AML-193 (cell line): ENCODE data around the gene SFMBT2.

Experiments
- DNase-seq, 2 experiments: peaks; one replicate each; lab custom pipeline; 2025; lab: John Stamatoyannopoulos, UW

SFMBT2 gene

DNA sequence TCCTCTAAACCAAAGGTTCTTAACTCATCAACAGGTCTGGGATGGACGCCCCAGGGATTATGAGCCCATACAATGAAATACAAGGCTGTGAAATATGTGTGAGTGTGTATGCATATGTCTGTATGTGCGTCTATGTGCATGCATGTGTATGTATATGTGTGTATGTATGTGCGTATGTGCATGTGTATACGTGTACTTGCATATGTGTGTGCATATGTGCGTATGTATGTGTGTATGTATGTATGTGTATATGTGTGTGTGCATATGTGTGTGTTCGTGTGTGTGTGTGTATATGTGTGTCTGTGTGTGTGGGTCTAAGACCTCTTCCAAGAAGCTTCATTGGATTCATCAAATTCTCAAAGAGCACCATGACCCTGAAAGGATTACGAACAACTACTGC is 112.3 kb downstream of the SFMBT2 start:
- DNase-seq: no peak

DNA sequence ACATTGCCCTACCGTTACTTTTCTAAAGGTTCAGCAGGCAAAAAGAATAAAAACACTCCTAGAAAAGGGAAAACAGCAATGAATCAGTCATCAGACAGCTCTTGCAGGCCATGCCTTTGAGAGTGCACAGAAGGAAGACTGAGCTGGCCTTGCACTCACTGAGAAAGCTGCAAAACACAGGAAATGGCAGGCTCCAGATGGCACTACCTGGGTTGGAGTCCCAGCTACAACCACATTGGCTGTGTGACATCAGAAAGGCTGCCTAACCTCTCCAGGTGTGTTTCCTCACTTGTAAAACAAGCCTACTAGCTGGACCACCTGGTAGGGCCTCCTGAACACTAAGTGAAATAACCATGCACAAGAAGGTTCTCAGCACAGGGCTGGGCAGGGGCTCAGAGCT is 113.7 kb downstream of the SFMBT2 start:
- DNase-seq: no peak

DNA sequence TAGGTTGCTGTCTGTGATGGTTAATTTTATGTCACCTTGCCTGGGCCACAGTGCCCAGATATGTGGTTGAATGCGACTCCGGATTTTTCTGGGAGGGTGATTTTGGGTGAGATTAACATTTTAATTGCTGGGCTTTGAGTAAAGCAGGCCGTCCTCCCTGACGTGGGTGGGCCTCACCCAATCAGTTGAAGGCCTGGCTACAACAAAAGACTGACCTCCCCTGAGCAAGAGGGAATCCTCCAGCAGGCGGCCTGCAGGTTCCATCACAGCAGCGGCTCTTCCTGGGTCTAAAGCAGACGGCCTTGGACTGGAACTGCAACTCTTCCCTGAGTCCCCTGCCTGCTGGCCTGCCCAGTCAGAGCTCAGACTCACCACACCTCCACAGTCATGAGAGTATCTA is 114.2 kb downstream of the SFMBT2 start:
- no peak for DNase-seq

- DNase-seq: no peak
Measured at GRCh38 chr10:7296076-7296475, 114.8 kb downstream of the SFMBT2 start.

GRCh38 chr10:7293378-7293920 is 117.4 kb downstream of the SFMBT2 start:
- DNase-seq: no peak

GRCh38 chr10:7291487-7292270 is 119.2 kb downstream of the SFMBT2 start:
- no peak for DNase-seq

DNA sequence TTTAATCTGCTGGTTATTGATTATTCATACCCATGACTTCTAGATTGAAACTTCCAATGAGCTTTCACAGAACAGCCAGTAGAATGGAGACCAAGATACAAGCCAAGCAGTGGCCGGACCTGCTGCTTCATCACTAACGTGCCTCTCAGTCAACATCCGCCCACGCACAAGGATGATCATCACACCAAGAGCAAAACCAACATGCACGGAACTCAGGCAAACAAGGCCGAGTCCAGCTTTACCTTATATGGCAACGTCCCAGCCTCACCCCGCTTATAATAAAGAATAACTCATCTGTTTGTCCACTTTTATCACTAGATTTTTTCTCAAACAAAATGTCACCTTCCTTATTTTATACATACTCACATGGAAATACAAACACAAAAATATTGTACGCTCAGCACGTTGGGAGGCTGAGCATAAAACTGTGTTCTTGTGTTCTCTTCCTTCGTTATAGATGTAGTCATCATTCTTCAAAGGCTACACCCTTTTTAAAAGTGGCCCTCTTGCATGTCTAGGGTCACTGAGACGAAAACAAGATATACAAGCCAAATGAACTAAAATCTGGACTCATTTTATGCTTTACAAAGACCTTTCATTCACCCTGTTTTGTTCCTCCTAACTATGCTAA is 122.7 kb downstream of the SFMBT2 start:
- no peak for DNase-seq

DNA sequence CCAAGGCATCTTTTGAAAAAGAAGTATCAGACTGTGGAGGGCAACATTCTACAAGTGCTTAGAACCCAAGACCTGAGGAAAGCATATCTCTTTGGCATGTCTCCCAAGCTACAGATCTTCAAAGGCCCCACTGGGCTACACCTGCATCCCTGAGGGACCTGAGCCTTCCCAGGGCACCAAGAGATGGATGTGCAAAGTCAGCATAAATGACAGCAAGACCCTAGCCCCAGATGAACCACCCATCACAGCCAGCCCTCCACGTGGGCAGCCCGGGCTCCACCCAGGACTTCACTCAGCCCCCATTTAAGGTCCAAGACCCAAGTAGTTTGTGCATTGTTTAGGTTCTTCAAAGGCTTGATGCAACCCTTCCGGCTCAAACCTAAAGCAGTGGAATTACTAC is 123.5 kb downstream of the SFMBT2 start:
- no peak for DNase-seq

DNA sequence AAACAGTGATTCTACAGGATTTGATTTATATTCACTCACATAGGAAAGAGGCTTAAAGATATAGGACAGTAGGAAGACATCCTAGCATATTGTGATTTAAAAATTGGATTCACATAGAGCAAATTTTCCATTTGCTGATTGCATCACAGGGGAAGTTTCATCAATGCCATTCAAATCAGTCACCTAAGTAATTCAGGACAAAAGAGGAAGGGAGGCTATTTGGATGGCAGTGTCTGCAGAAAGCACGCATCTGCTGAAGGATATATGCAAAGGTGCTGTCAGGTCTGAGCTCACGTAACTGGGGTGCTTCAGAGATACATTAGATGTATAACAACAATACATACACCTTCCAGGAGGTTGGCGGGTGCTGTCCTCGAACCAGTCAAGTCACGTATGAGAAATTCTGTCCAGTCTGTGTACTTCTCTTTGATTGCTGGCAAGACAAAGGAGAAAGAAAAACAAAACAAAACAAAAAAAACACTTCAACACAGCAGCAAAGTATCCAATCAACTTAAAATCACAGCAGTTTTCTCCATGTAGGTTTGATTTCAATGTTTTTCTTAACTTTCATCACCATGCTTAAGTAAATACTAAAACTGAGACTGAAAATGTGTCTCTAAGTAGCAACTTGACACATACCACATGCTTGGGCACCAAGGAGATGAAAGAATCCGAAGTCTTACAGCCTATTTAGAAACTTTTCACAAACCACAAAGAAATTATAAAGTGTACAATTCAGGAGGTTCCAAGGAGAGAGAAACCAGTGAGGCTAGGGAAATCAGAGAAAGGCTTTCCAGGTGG is 125.1 kb downstream of the SFMBT2 start:
- peak in 1 of 2 experiments; percentile 1 for DNase-seq

DNA sequence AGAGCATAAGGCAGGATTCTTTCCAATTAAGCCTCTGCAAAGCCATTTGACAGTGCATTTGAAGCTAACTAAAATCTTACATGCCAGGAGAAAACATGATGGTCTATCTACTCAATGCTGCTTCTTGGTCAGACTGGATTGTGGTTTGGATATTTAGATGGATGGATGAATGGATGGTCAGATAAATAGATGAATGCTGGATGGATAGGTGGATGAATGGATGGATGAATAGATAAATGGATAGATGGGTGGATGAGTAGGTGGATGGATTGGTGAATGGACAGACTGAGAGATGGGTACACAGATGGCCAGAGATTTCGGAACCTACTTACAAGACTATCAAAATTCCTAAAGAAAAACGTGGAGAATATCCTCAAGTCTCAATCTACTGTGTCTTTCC is 127.6 kb downstream of the SFMBT2 start:
- DNase-seq: no peak

DNA sequence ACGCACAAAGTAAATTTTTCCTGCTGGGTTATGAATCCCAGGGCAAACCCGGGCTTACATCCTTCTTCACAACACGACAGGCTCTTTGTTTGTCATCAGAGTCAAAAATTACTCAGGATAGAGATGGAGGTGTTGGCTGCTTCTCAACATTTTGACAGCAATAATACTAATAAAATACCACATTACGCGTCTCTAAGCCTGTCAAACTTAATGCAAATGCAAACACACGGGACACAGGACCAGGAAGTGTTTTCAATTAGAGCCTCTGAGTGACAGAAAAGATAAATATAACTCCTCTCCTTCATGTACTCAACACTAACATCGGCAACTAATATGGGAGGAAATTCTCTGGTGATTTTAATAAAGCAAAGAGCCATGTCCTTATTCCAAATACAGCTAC is 128.4 kb downstream of the SFMBT2 start:
- DNase-seq: no peak

GRCh38 chr10:7281429-7281828 is 129.4 kb downstream of the SFMBT2 start:
- no peak for DNase-seq

GRCh38 chr10:7279303-7279702 is 131.5 kb downstream of the SFMBT2 start:
- no peak for DNase-seq

DNA sequence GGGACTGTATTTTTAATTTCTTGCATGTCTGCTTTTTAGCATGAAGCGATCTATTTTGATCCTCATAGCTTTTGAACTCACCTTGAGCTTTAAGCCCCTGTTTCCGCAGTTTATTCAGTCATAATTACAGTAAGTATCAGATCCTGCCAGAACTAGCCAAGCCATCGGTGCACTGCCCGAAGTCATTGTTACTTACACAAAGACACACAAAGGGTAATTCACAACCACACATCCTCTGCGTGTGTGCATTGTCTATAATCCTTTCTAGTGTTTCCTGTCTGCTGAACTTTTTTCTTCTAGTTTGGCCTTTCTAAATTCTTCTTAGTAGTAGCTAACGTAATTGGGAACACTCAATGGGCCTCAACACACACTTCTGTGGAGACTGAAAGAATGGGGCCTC is 133.0 kb downstream of the SFMBT2 start:
- no peak for DNase-seq

DNA sequence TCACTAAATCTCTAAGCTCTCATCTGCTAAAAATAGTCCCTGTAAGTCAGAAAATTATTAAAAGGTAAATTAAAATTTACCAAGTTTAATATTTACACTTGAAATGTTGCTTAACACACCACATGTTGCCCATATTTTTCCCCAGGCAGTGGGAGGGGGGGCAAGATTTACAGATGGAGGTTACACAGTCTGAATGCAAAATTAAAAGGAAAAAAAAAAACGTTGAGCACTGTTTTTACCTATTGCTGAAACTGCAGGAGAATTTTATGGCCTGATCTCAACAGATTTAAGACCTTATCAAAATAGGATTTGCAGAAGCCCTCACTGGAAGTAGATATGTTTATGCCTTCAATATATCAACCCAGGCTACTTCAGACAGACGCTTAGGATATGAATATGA is 133.4 kb downstream of the SFMBT2 start:
- no peak for DNase-seq

DNA sequence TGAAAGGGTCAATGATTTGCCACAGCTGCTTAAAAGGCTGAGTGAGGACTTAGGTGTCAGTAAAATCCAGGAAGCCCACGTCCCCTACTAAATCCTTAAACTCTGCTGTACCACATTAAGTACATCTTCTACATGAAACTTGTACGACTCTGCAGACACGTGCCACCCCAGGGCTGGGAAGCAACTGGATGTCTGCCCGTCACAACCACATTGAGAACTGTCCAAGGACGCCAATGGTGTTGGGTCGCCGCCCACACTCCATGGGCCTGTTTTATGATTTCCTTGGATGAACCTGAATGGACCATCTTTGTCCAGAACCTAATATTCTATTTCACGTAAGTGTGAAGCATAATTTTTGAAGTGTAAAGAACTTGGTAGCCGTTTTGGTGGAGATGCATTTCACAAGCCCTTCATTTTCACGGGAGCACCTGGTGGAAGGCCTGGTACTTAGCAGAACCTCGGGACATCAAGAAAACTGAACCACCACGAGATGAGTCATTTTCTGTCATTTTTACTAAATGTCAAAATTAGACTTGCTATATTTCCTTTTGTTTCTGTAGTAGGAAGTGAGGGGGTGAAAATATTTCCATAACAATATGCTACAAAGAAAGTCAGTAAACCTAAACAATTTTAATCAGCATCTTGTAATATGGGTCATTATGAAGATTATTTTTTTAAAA is 134.9 kb downstream of the SFMBT2 start:
- no peak for DNase-seq

- no peak for DNase-seq
Measured at GRCh38 chr10:7274293-7274692, 136.5 kb downstream of the SFMBT2 start.

DNA sequence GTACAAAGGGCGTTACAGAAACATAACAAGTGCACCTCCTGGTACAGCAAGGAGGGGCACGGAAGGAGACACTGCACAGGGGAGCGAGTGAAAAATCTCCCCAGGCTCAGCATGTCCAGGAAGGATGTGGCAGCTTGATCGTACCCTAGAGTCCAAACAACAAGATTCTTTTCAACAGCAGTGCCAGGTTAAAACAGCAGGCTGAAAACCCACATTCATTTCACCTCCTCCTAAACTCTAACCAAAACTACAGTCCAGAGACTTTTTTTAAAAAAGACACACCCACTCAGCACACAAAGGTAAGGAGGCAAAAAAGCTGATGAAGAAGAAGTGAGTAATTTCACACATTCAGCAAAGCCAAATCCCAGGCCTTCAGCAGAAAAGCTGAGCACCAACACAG is 138.8 kb downstream of the SFMBT2 start:
- no peak for DNase-seq

DNA sequence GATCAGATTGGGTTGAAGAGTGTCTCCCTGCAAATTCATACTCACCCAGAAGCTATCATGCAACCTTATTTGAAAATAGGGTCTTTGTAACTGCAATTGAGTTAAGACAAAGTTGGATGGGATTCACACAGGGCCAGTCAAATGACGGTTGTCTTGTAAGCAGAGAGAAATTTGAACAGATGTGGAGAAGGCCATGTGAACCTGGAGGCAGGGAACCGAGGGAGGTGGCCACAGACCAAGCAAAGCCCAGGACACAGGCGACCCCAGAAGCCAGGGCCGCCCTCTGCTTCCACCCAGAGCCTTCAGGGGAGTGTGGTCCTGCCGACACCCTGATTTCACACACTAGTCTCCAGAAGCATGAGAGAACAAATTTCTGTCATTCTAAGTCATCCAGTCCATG is 140.8 kb downstream of the SFMBT2 start:
- DNase-seq: no peak

DNA sequence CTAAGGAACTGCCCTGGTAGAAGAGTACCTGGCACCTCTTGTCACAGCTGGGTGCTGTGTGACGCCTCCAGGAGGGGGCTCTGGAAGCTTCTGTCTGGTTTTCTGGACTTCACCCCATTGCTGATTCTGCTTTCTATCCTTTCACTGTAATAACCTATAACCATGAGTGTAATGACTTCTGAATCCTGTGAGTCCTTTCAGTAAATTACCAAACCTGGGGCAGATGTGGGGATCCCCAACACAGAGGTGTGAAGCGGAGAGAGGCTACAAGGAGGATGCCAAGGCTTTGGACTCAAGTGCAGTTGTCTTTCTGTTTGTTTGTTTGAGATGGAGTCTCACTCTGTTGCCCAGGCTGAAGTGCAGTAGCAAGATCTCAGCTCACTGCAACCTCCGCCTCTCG is 143.7 kb downstream of the SFMBT2 start:
- no peak for DNase-seq

DNA sequence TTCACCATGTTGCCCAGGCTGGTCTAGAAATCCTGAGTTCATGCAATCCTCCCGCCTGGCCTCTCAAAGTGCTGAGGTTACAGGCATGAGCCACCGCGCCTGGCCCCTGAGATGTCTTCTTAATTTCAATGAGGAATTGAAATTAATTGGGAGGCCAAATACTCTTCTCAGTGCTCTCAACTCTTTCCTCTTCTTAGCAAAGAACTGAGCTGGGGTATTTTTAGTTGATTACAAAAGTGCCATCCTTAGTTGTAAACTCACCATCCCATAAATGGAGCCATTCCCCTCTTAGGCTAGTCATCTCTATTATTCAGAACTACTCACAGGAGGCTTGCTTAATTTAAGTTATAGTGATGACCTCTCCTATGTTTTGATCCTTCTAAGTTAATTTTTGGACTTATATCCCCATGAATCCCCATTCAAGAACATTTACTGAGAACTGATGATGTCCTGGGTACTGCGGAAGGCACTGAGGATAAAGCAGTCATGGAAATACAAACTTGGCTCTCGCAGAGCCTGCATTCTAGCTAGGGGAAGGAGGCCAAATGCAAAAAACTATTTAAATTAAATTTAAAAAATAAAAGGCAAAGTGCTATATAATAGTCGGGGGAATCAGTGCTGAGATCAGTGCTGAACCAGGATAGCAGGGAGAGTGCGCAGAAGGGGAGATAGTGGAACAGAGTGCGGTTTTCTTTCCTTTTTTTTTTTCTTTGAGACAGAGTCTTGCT is 145.3 kb downstream of the SFMBT2 start:
- DNase-seq: no peak
